Astrocyte (in vitro differentiated cells and primary cell): ENCODE results near the gene SLC44A1. TPM values are rescaled to one million over a fixed set of nuclear protein-coding genes. Genes with fewer than 3 reads are reported as not detected.

Source experiments
- DNase-seq: peaks from one replicate; pipeline ENCODE4 v3.0.0-alpha.2; 2010; ENCODE audit warnings: low read depth
- FAIRE-seq: peaks from 2 replicates; lab custom pipeline; 2011; peaks lifted over from hg19 to GRCh38; lab: Jason Lieb, UNC
- H2AFZ ChIP-seq: 2 replicates; pipeline ENCODE4 v1.6.0; 2012; ENCODE audit warnings: low read depth, low read length, inconsistent platforms
- H3K27ac ChIP-seq: 2 replicates; pipeline ENCODE4 v1.5.1; 2011; ENCODE audit warnings: low read depth, low read length, inconsistent platforms
- H3K27me3 ChIP-seq: 2 replicates; pipeline ENCODE4 v1.6.0; 2011; ENCODE audit warnings: low read length, inconsistent platforms; ENCODE audit not compliant: insufficient read depth
- H3K36me3 ChIP-seq: 2 replicates; pipeline ENCODE4 v1.5.1; 2011; ENCODE audit warnings: low read length, inconsistent platforms; ENCODE audit not compliant: insufficient read depth
- H3K4me1 ChIP-seq: 2 replicates; pipeline ENCODE4 v1.5.1; 2011; ENCODE audit warnings: low read length, inconsistent platforms; ENCODE audit not compliant: insufficient read depth
- H3K4me2 ChIP-seq: 2 replicates; pipeline ENCODE4 v1.6.0; 2012; ENCODE audit warnings: low read length, inconsistent platforms
- H3K4me3 ChIP-seq: 2 replicates; pipeline ENCODE4 v1.5.1; 2011; ENCODE audit warnings: low read depth, mild to moderate bottlenecking, low read length, inconsistent platforms; ENCODE audit not compliant: insufficient read depth
- H3K79me2 ChIP-seq: 2 replicates; pipeline ENCODE4 v1.6.0; 2012; ENCODE audit warnings: mild to moderate bottlenecking, low read length, inconsistent platforms; ENCODE audit not compliant: insufficient read depth
- H3K9ac ChIP-seq: 2 replicates; pipeline ENCODE4 v1.6.0; 2012; ENCODE audit warnings: mild to moderate bottlenecking, low read length, inconsistent platforms
- H3K9me3 ChIP-seq: 2 replicates; pipeline ENCODE4 v1.5.1; 2012; ENCODE audit warnings: low read depth, mild to moderate bottlenecking, low read length, inconsistent platforms; ENCODE audit not compliant: insufficient read depth
- H4K20me1 ChIP-seq: 2 replicates; pipeline ENCODE4 v1.6.0; 2012; ENCODE audit warnings: low read length, inconsistent platforms; ENCODE audit not compliant: insufficient read depth
- H3K27ac Mint-ChIP-seq: one replicate; pipeline ENCODE4 v1.8.0; 2021; ENCODE audit warnings: mild to moderate bottlenecking, mixed read lengths; ENCODE audit not compliant: unreplicated experiment
- H3K27me3 Mint-ChIP-seq: one replicate; pipeline ENCODE4 v1.8.0; 2021; ENCODE audit warnings: low read depth, mixed read lengths; ENCODE audit not compliant: unreplicated experiment
- H3K36me3 Mint-ChIP-seq: one replicate; pipeline ENCODE4 v1.8.0; 2021; ENCODE audit warnings: low read depth, mixed read lengths; ENCODE audit not compliant: unreplicated experiment
- H3K4me1 Mint-ChIP-seq: one replicate; pipeline ENCODE4 v1.8.0; 2021; ENCODE audit warnings: low read depth, mixed read lengths; ENCODE audit not compliant: unreplicated experiment
- H3K4me3 Mint-ChIP-seq: one replicate; pipeline ENCODE4 v1.8.0; 2021; ENCODE audit warnings: mild to moderate bottlenecking, moderate library complexity, mixed read lengths; ENCODE audit not compliant: unreplicated experiment
- H3K9me3 Mint-ChIP-seq: one replicate; pipeline ENCODE4 v1.8.0; 2021; ENCODE audit warnings: mild to moderate bottlenecking, mixed read lengths; ENCODE audit not compliant: unreplicated experiment
- CTCF ChIP-seq: IDR thresholded peaks from 2 replicates; pipeline ENCODE4 v1.5.1; 2011; ENCODE audit warnings: low read depth, mild to moderate bottlenecking, inconsistent platforms, low read length, moderate library complexity; ENCODE audit not compliant: insufficient read depth
- EZH2 ChIP-seq: IDR thresholded peaks from 2 replicates; pipeline ENCODE4 v1.6.1; 2012; ENCODE audit warnings: mild to moderate bottlenecking, low read length, inconsistent platforms; ENCODE audit not compliant: insufficient read depth
- total RNA-seq: library from RNA; stranded (reverse); gene quantifications from 2 replicates; pipeline ENCODE4 v1.2.1, GENCODE V29; 2021

Gene SLC44A1
- total RNA-seq, 1 donor from 2014 or later: 43.8 TPM

GRCh38 chr9:105319202-105319813 lies 74.9 kb downstream of the SLC44A1 start:
- FAIRE-seq: no peak

GRCh38 chr9:105320568-105320967 lies 76.1 kb downstream of the SLC44A1 start:
- no peak for TF ChIP-seq EZH2
- no peak for TF ChIP-seq CTCF
- no peak overlapping the region for H3K9ac ChIP-seq
- H3K27me3 Mint-ChIP-seq: no peaks in the 10 kb centered on the region
- no peaks in the 10 kb centered on the region for H3K9me3 ChIP-seq
- H3K27ac ChIP-seq: no peak overlapping the region
- no peaks in the 10 kb centered on the region for H3K4me1 ChIP-seq
- no peaks in the 10 kb centered on the region for H3K9me3 Mint-ChIP-seq
- no peaks in the 10 kb centered on the region for H4K20me1 ChIP-seq
- no peak overlapping the region for H3K4me3 Mint-ChIP-seq
- H3K4me2 ChIP-seq: no peak overlapping the region
- no peaks in the 10 kb centered on the region for H3K27me3 ChIP-seq
- H2AFZ ChIP-seq: no peak overlapping the region
- no peak overlapping the region for H3K4me3 ChIP-seq
- no peaks in the 10 kb centered on the region for H3K79me2 ChIP-seq
- peaks cover 8% of the 10 kb centered on the region for H3K36me3 Mint-ChIP-seq
- H3K4me1 Mint-ChIP-seq: no peaks in the 10 kb centered on the region
- no peak overlapping the region for H3K27ac Mint-ChIP-seq
- FAIRE-seq: no peak
- no peak for DNase-seq
- H3K36me3 ChIP-seq: no peaks in the 10 kb centered on the region

More at GRCh38 chr9:105319202-105319813, 74.9 kb downstream of the SLC44A1 start:
- Histone ChIP-seq H3K36me3 (no peaks in the 10 kb centered on the region), H3K79me2 (no peaks in the 10 kb centered on the region), H3K4me3 (no peak overlapping the region), H3K9me3 (no peaks in the 10 kb centered on the region), H2AFZ (no peak overlapping the region), H3K4me1 (no peaks in the 10 kb centered on the region), H3K27ac (no peak overlapping the region), H3K9ac (no peak overlapping the region), H3K4me2 (no peak overlapping the region), H3K27me3 (no peaks in the 10 kb centered on the region), H4K20me1 (no peaks in the 10 kb centered on the region)
- no peak overlapping the region for H3K4me3 Mint-ChIP-seq
- peaks cover 8% of the 10 kb centered on the region for H3K36me3 Mint-ChIP-seq
- H3K27me3 Mint-ChIP-seq: no peaks in the 10 kb centered on the region
- DNase-seq: no peak
- H3K4me1 Mint-ChIP-seq: no peaks in the 10 kb centered on the region
- H3K9me3 Mint-ChIP-seq: no peaks in the 10 kb centered on the region
- H3K27ac Mint-ChIP-seq: no peak overlapping the region
- TF ChIP-seq EZH2 (no peak), CTCF (no peak)

- H2AFZ ChIP-seq: no peak overlapping the region
- H3K36me3 Mint-ChIP-seq: peaks cover 3% of the 10 kb centered on the region
- TF ChIP-seq EZH2: no peak
- TF ChIP-seq CTCF: no peak
- FAIRE-seq (no peak), DNase-seq (no peak)
- peaks cover 28% of the 10 kb centered on the region for H3K4me1 Mint-ChIP-seq
- no peaks in the 10 kb centered on the region for H3K9me3 ChIP-seq
- no peaks in the 10 kb centered on the region for H3K9me3 Mint-ChIP-seq
- H3K27ac ChIP-seq: no peak overlapping the region
- H3K4me2 ChIP-seq: no peak overlapping the region
- no peak overlapping the region for H3K4me3 ChIP-seq
- H3K36me3 ChIP-seq: no peaks in the 10 kb centered on the region
- H3K27ac Mint-ChIP-seq: no peak overlapping the region
- no peaks in the 10 kb centered on the region for H4K20me1 ChIP-seq
- H3K27me3 ChIP-seq: no peaks in the 10 kb centered on the region
- no peak overlapping the region for H3K9ac ChIP-seq
- H3K4me1 ChIP-seq: peaks cover 6% of the 10 kb centered on the region
- no peaks in the 10 kb centered on the region for H3K27me3 Mint-ChIP-seq
- no peak overlapping the region for H3K4me3 Mint-ChIP-seq
- H3K79me2 ChIP-seq: no peaks in the 10 kb centered on the region
Observed at GRCh38 chr9:105328296-105328695, 83.8 kb downstream of the SLC44A1 start.
